ENCODE data around the gene KIF16B. TPM values are rescaled to one million over a fixed set of nuclear protein-coding genes. Genes with fewer than 3 reads are reported as not detected.

KIF16B gene
- total RNA-seq, 1 donor from 2014 or later, result 19.0 TPM

- no peaks in the 10 kb centered on the region for H3K36me3 ChIP-seq (ENCODE audit: control insufficient read depth, insufficient read depth, low read length)
- TF ChIP-seq CTCF (IDR thresholded peaks at IDR 0.05; ENCODE audit: insufficient read depth, low read length, severe bottlenecking), result no peak
- no peak overlapping the region for H3K4me3 ChIP-seq (ENCODE audit: low read depth, low read length)
- DNase-seq (ENCODE audit: low read depth), result peak; percentile 53
- no peak for FAIRE-seq
- no peaks in the 10 kb centered on the region for H3K27me3 ChIP-seq (ENCODE audit: control insufficient read depth, insufficient read depth, low read length)
Observed at GRCh38 chr20:16472045-16472872, 101.0 kb downstream of the KIF16B start.

- no peak for TF ChIP-seq CTCF (IDR thresholded peaks at IDR 0.05; ENCODE audit: insufficient read depth, low read length, severe bottlenecking)
- DNase-seq (ENCODE audit: low read depth) (no peak), FAIRE-seq (no peak)
- Histone ChIP-seq H3K4me3 (ENCODE audit: low read depth, low read length) (no peak overlapping the region), H3K27me3 (ENCODE audit: control insufficient read depth, insufficient read depth, low read length) (no peaks in the 10 kb centered on the region), H3K36me3 (ENCODE audit: control insufficient read depth, insufficient read depth, low read length) (no peaks in the 10 kb centered on the region)
Observed at GRCh38 chr20:16469395-16469905, 103.8 kb downstream of the KIF16B start.

- FAIRE-seq (no peak), DNase-seq (ENCODE audit: low read depth) (no peak)
- Histone ChIP-seq H3K36me3 (ENCODE audit: control insufficient read depth, insufficient read depth, low read length) (no peaks in the 10 kb centered on the region), H3K4me3 (ENCODE audit: low read depth, low read length) (no peak overlapping the region), H3K27me3 (ENCODE audit: control insufficient read depth, insufficient read depth, low read length) (no peaks in the 10 kb centered on the region)
- TF ChIP-seq CTCF (IDR thresholded peaks at IDR 0.05; ENCODE audit: insufficient read depth, low read length, severe bottlenecking), result no peak
Observed at GRCh38 chr20:16462711-16463110, 110.5 kb downstream of the KIF16B start.

GRCh38 chr20:16459019-16459700, 114.1 kb downstream of the KIF16B start:
- Histone ChIP-seq H3K4me3 (ENCODE audit: low read depth, low read length) (no peak overlapping the region), H3K27me3 (ENCODE audit: control insufficient read depth, insufficient read depth, low read length) (no peaks in the 10 kb centered on the region), H3K36me3 (ENCODE audit: control insufficient read depth, insufficient read depth, low read length) (no peaks in the 10 kb centered on the region)
- FAIRE-seq, result no peak
- peak; percentile 67 for DNase-seq (ENCODE audit: low read depth)
- no peak for TF ChIP-seq CTCF (IDR thresholded peaks at IDR 0.05; ENCODE audit: insufficient read depth, low read length, severe bottlenecking)

- no peaks in the 10 kb centered on the region for H3K27me3 ChIP-seq (ENCODE audit: control insufficient read depth, insufficient read depth, low read length)
- no peak overlapping the region for H3K4me3 ChIP-seq (ENCODE audit: low read depth, low read length)
- H3K36me3 ChIP-seq (ENCODE audit: control insufficient read depth, insufficient read depth, low read length), result no peaks in the 10 kb centered on the region
- no peak for DNase-seq (ENCODE audit: low read depth)
- TF ChIP-seq CTCF (IDR thresholded peaks at IDR 0.05; ENCODE audit: insufficient read depth, low read length, severe bottlenecking), result no peak
- FAIRE-seq, result no peak
Observed at GRCh38 chr20:16457514-16457913, 115.7 kb downstream of the KIF16B start.

All from bronchial epithelial cell (primary cell).